Endodermal cell (in vitro differentiated cells): ENCODE measurements around the gene GGT6. TPM values are rescaled to one million over a fixed set of nuclear protein-coding genes. Genes with fewer than 3 reads are reported as not detected.

Source experiments
- DNase-seq: peaks from one replicate; pipeline ENCODE4 v3.0.0-alpha.2; 2017
- H3K27ac ChIP-seq: 2 replicates; pipeline ENCODE4 v1.5.1; 2013; ENCODE audit warnings: mild to moderate bottlenecking, low read depth, low read length, moderate library complexity
- H3K27me3 ChIP-seq: 2 replicates; pipeline ENCODE4 v1.6.1; 2013; ENCODE audit warnings: mild to moderate bottlenecking, low read length, moderate library complexity; ENCODE audit not compliant: insufficient read depth, control insufficient read depth, poor library complexity, severe bottlenecking
- H3K36me3 ChIP-seq: 2 replicates; pipeline ENCODE4 v1.7.0; 2013; ENCODE audit warnings: mild to moderate bottlenecking, low read length, moderate library complexity; ENCODE audit not compliant: control insufficient read depth, insufficient read depth
- H3K4me1 ChIP-seq: one replicate; pipeline ENCODE4 v1.7.0; 2013; ENCODE audit warnings: low read length; ENCODE audit not compliant: control insufficient read depth, insufficient read depth
- H3K4me3 ChIP-seq: 2 replicates; pipeline ENCODE4 v1.5.1; 2013; ENCODE audit warnings: mild to moderate bottlenecking, low read length, moderate library complexity
- H3K9ac ChIP-seq: 2 replicates; pipeline ENCODE4 v1.6.1; 2013; ENCODE audit warnings: mild to moderate bottlenecking, low read length, moderate library complexity; ENCODE audit not compliant: poor library complexity, severe bottlenecking; ENCODE audit errors: extremely low read depth
- H3K9me3 ChIP-seq: 2 replicates; pipeline ENCODE4 v1.6.1; 2013; ENCODE audit warnings: mild to moderate bottlenecking, low read length, moderate library complexity; ENCODE audit not compliant: control insufficient read depth
- H3K27ac Mint-ChIP-seq: 2 replicates; pipeline ENCODE4 v1.8.0; 2020; ENCODE audit warnings: mixed read lengths
- H3K27me3 Mint-ChIP-seq: 2 replicates; pipeline ENCODE4 v1.8.0; 2021; ENCODE audit warnings: mild to moderate bottlenecking, mixed read lengths; ENCODE audit not compliant: insufficient read depth
- H3K36me3 Mint-ChIP-seq: 2 replicates; pipeline ENCODE4 v1.8.0; 2020; ENCODE audit warnings: low read depth, mixed read lengths
- H3K4me1 Mint-ChIP-seq: 2 replicates; pipeline ENCODE4 v1.8.0; 2020; ENCODE audit warnings: mixed read lengths
- H3K4me3 Mint-ChIP-seq: 2 replicates; pipeline ENCODE4 v1.8.0; 2020; ENCODE audit warnings: mild to moderate bottlenecking, moderate library complexity, mixed read lengths
- H3K9me3 Mint-ChIP-seq: 2 replicates; pipeline ENCODE4 v1.8.0; 2020; ENCODE audit warnings: mild to moderate bottlenecking, mixed read lengths
- CTCF ChIP-seq: fragments of 200-600 bp; sonication (generic); conservative IDR thresholded peaks from 2 replicates; pipeline ENCODE4 v1.5.0; 2021; ENCODE audit warnings: antibody characterized with exemption, mild to moderate bottlenecking
- WGBS, 2 experiments: methylation state at CpG; one replicate each; pipeline versions ENCODE4 v1.1.5 to v1.1.7; 2013; ENCODE audit warnings: missing lambda C conversion rate in 2 of 2, mixed read lengths in 1 of 2; ENCODE audit not compliant: insufficient coverage in 1 of 2, insufficient read length in 1 of 2; 5-methylcytosine and 5-hydroxymethylcytosine counted together
- total RNA-seq, 2 donors: library from RNA; stranded (reverse); fragmentation: NEBNext Ultra II Directional in 1 of 2; extraction: Animal tissue kit (Norgen Biotek cat#: 25700) in 1 of 2; gene quantifications; 2 replicates in 1 of 2; 3 replicates in 1 of 2; pipeline ENCODE4 v1.2.1, GENCODE V29; 2021

The GGT6 gene
- total RNA-seq, 2 donors from 2014 or later: not detected

GRCh38 chr17:4604111-4604644 is 43.8 kb upstream of the GGT6 start:
- no peaks in the 10 kb centered on the region for H3K9me3 ChIP-seq
- no peak for TF ChIP-seq CTCF
- no peak overlapping the region for H3K4me3 Mint-ChIP-seq
- H3K9me3 Mint-ChIP-seq: no peaks in the 10 kb centered on the region
- no peak overlapping the region for H3K27ac ChIP-seq
- 88 to 89% methylated on average over 16 to 17 of the region's 18 CpGs for WGBS, 2 experiments
- no peak overlapping the region for H3K9ac ChIP-seq
- H3K4me1 Mint-ChIP-seq: peaks cover 30% of the 10 kb centered on the region
- peaks cover 3% of the 10 kb centered on the region for H3K27me3 Mint-ChIP-seq
- no peak overlapping the region for H3K4me3 ChIP-seq
- no peaks in the 10 kb centered on the region for H3K36me3 ChIP-seq
- DNase-seq: peak; percentile 53
- no peaks in the 10 kb centered on the region for H3K36me3 Mint-ChIP-seq
- no peaks in the 10 kb centered on the region for H3K27me3 ChIP-seq
- H3K27ac Mint-ChIP-seq: no peak overlapping the region
- H3K4me1 ChIP-seq: peaks cover 11% of the 10 kb centered on the region

GRCh38 chr17:4602041-4602440 is 41.7 kb upstream of the GGT6 start:
- Mint-ChIP-seq H3K9me3 (no peaks in the 10 kb centered on the region), H3K36me3 (no peaks in the 10 kb centered on the region), H3K27me3 (peaks cover 3% of the 10 kb centered on the region), H3K27ac (no peak overlapping the region), H3K4me1 (peaks cover 16% of the 10 kb centered on the region), H3K4me3 (no peak overlapping the region)
- Histone ChIP-seq H3K27ac (no peak overlapping the region), H3K27me3 (no peaks in the 10 kb centered on the region), H3K36me3 (no peaks in the 10 kb centered on the region), H3K4me3 (no peak overlapping the region), H3K4me1 (peaks cover 11% of the 10 kb centered on the region), H3K9me3 (no peaks in the 10 kb centered on the region), H3K9ac (no peak overlapping the region)
- no peak for DNase-seq
- WGBS, 2 experiments: 88 to 100% methylated on average over 3 to 5 of the region's 5 CpGs
- TF ChIP-seq CTCF: no peak

- no peak overlapping the region for H3K27ac ChIP-seq
- no peak overlapping the region for H3K27ac Mint-ChIP-seq
- peaks cover 16% of the 10 kb centered on the region for H3K4me1 Mint-ChIP-seq
- no peak overlapping the region for H3K4me3 Mint-ChIP-seq
- H3K27me3 ChIP-seq: no peaks in the 10 kb centered on the region
- WGBS, 2 experiments: 92 to 100% methylated on average over 3 to 4 of the region's 4 CpGs
- no peaks in the 10 kb centered on the region for H3K36me3 Mint-ChIP-seq
- H3K9ac ChIP-seq: no peak overlapping the region
- no peak for DNase-seq
- H3K9me3 ChIP-seq: no peaks in the 10 kb centered on the region
- H3K27me3 Mint-ChIP-seq: peaks cover 3% of the 10 kb centered on the region
- H3K4me1 ChIP-seq: peaks cover 11% of the 10 kb centered on the region
- H3K4me3 ChIP-seq: no peak overlapping the region
- H3K36me3 ChIP-seq: no peaks in the 10 kb centered on the region
- no peaks in the 10 kb centered on the region for H3K9me3 Mint-ChIP-seq
- TF ChIP-seq CTCF: no peak
Measured at GRCh38 chr17:4601326-4601725, 40.9 kb upstream of the GGT6 start.
